SU-DHL-6 (cell line): ENCODE measurements around the gene NHS.

ENCODE experiments used
- CTCF ChIP-seq: fragments of 200-600 bp; sonication (generic); IDR thresholded peaks from one replicate; pipeline ENCODE4 v1.5.1; 2017; ENCODE audit warnings: antibody characterized with exemption, mild to moderate bottlenecking, low read length, moderate library complexity; ENCODE audit not compliant: insufficient read depth, poor library complexity, severe bottlenecking
- EZH2phosphoT487 ChIP-seq: fragments of 200-600 bp; sonication (generic), shearing (Covaris generic); conservative IDR thresholded peaks from 2 replicates; pipeline ENCODE4 v1.6.1; 2018; ENCODE audit warnings: mild to moderate bottlenecking, antibody characterized with exemption, low read length, moderate library complexity, mixed read lengths

DNA sequence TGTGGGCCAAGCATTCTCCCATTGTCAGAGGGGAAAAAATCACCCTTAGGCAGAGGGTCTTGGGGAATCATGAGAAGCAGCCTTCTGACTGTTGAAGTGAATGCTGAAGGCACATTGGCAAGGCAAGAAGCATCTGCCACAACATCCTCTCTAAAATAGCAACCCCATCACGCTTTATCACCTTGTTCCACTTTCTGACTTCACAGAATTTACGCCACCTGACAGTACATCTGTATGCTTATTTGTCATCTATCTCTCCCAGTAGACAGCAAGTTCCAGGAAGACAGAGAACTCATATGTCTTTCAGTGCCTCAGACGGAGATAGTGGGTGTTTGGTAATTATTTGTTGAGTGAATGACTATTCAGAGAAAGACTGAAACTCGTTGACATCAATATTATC, 293.9 kb downstream of the NHS start:
- TF ChIP-seq EZH2phosphoT487 (no peak), CTCF (no peak)
